Vagina (tissue), 2 donors: ENCODE data around the gene TMEM163. TPM values are rescaled to one million over a fixed set of nuclear protein-coding genes. Genes with fewer than 3 reads are reported as not detected.

ENCODE experiments used
- DNase-seq, 2 donors: peaks; one replicate each; pipeline ENCODE4 v3.0.0-alpha.2; 2017; ENCODE audit errors: extremely low spot score in 2 of 2
- H3K27ac ChIP-seq: fragments of 200-600 bp; sonication (generic); one replicate; pipeline ENCODE4 v1.5.1; 2019
- H3K27me3 ChIP-seq: fragments of 200-600 bp; sonication (generic); one replicate; pipeline ENCODE4 v1.5.1; 2019
- H3K36me3 ChIP-seq, 2 donors: fragments of 200-600 bp; sonication (generic); one replicate each; pipeline ENCODE4 v1.5.1; 2017 to 2019
- H3K4me1 ChIP-seq: fragments of 200-600 bp; sonication (generic); one replicate; pipeline ENCODE4 v1.5.1; 2019
- H3K4me3 ChIP-seq, 2 donors: fragments of 200-600 bp; sonication (generic); 1 replicate in 1 of 2; 2 replicates in 1 of 2; pipeline ENCODE4 v1.5.1; 2016 to 2019
- H3K9me3 ChIP-seq: fragments of 200-600 bp; sonication (generic); one replicate; pipeline ENCODE4 v1.5.1; 2019
- CTCF ChIP-seq, 3 experiments: fragments of 450-650 bp in 2 of 3; fragments of 200-600 bp in 1 of 3; sonication (generic) in 1 of 3; IDR thresholded peaks; one replicate each; pipeline ENCODE4 v1.5.1; 2017 to 2019; ENCODE audit warnings: antibody characterized with exemption in 3 of 3, mild to moderate bottlenecking in 2 of 3, moderate library complexity in 2 of 3
- POLR2A ChIP-seq, 2 donors: fragments of 450-650 bp; IDR thresholded peaks; one replicate each; pipeline ENCODE4 v1.6.1; 2017; ENCODE audit warnings: antibody characterized with exemption in 2 of 2, mild to moderate bottlenecking in 2 of 2, moderate library complexity in 2 of 2
- POLR2AphosphoS5 ChIP-seq, 2 donors: sonication (generic); formaldehyde crosslinking; IDR thresholded peaks; one replicate each; pipeline ENCODE4 v1.9.0; 2017; ENCODE audit warnings: antibody characterized with exemption in 2 of 2, mild to moderate bottlenecking in 2 of 2, low read depth in 1 of 2; ENCODE audit not compliant: insufficient read depth in 1 of 2
- intact Hi-C: fragments of 100-400 bp; cut with DNase I; formaldehyde crosslinking; loops from one replicate; pipeline ENCODE4 v1.15.1; 2023
- total RNA-seq: library from RNA; depleted of rRNA; stranded (reverse); fragments of >200 nt; gene quantifications from one replicate; pipeline ENCODE4 v1.2.3, GENCODE V29; 2016

TMEM163 gene
- total RNA-seq, 1 donor from 2014 or later = not detected

DNA sequence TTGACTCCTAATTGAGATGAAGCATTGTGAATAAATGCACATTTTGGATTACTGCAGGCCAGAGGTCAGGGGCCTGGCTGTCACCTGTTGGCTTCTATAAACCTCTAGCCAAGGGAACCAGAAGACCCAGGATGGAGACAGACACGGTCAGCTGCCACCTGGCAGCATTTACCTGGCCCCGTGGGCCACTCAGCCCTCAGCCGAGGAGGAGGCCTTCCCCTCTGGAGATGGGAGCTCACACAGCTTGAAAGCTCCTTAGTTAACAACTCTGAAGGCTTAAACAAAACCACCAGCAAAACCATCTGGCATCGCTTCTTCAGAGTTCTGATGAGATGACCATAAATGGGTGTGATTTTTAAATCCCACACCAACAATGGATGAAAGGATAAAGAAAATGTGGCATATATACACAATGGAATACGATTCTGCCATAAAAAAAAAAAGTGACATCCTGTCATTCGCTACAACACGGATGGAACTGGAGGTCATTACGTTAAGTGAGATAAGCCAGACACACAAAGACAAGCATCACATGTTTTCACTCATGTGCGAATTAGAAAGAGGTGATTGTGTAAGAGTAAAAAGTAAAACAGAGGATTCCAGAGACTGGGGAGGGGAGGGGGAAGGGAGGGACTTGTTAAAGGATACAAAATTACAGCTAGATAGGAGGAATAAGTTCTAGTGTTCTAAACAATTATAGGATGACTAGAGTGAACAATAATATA lies 218.4 kb downstream of the TMEM163 start:
- Histone ChIP-seq H3K27ac (no peak overlapping the region), H3K9me3 (no peaks in the 10 kb centered on the region), H3K27me3 (no peaks in the 10 kb centered on the region), H3K36me3 (no peaks in the 10 kb centered on the region), H3K4me3 (no peak overlapping the region), H3K4me1 (no peaks in the 10 kb centered on the region)
- no peak for TF ChIP-seq POLR2A (IDR thresholded peaks at IDR 0.05)
- no peak for TF ChIP-seq CTCF (IDR thresholded peaks at IDR 0.05)
- no peak for TF ChIP-seq POLR2AphosphoS5 (IDR thresholded peaks at IDR 0.05; ENCODE audit: insufficient read depth in 1 of 2, low read depth in 1 of 2)
- intact Hi-C loops = no loop called here
- DNase-seq = no peak

DNA sequence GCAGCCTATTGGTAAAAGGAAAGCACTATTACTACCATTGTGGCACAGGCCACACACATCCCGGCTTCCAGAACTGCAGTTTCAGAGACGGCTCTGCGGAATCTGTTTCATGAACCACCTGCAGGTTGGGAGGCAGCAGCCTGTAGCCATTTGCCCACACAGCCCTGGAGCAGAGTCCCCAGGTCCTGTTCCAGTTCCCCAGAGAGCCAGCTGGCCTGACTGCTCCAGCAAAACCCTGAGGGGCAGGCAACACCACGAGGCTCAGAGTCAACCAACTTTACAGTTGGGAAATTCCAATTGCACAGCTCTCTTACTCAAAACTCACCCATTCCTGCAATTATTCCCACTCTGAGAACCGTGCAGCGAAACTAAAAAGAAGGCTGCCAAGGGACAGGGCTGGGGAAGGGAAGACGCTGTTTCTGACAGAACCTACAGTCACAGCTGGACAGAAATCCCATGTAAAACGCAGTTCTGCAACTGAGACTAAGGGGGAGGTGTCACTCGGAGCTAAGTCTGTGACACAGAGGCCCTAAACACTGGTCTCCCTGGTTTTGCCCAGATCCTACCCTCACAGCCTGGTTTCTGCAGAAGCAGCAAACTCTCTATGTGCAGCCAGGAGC lies 219.4 kb downstream of the TMEM163 start:
- peak in 1 of 2 donors; percentile 82 for DNase-seq
- no peaks in the 10 kb centered on the region for H3K27me3 ChIP-seq
- intact Hi-C loops = no loop called here
- H3K4me3 ChIP-seq = no peak overlapping the region
- H3K27ac ChIP-seq = no peak overlapping the region
- no peaks in the 10 kb centered on the region for H3K9me3 ChIP-seq
- no peaks in the 10 kb centered on the region for H3K36me3 ChIP-seq
- H3K4me1 ChIP-seq = no peaks in the 10 kb centered on the region
- TF ChIP-seq CTCF (IDR thresholded peaks at IDR 0.05) (no peak), POLR2A (IDR thresholded peaks at IDR 0.05) (no peak), POLR2AphosphoS5 (IDR thresholded peaks at IDR 0.05; ENCODE audit: insufficient read depth in 1 of 2, low read depth in 1 of 2) (no peak)

GRCh38 chr2:134498654-134499053 lies 220.1 kb downstream of the TMEM163 start:
- H3K27me3 ChIP-seq = no peaks in the 10 kb centered on the region
- no peaks in the 10 kb centered on the region for H3K9me3 ChIP-seq
- no peaks in the 10 kb centered on the region for H3K36me3 ChIP-seq
- TF ChIP-seq CTCF (IDR thresholded peaks at IDR 0.05) (no peak), POLR2AphosphoS5 (IDR thresholded peaks at IDR 0.05; ENCODE audit: insufficient read depth in 1 of 2, low read depth in 1 of 2) (no peak), POLR2A (IDR thresholded peaks at IDR 0.05) (no peak)
- no peak overlapping the region for H3K4me3 ChIP-seq
- DNase-seq = peak in 1 of 2 donors; percentile 77
- intact Hi-C loops = no loop called here
- no peak overlapping the region for H3K27ac ChIP-seq
- H3K4me1 ChIP-seq = no peaks in the 10 kb centered on the region

DNA sequence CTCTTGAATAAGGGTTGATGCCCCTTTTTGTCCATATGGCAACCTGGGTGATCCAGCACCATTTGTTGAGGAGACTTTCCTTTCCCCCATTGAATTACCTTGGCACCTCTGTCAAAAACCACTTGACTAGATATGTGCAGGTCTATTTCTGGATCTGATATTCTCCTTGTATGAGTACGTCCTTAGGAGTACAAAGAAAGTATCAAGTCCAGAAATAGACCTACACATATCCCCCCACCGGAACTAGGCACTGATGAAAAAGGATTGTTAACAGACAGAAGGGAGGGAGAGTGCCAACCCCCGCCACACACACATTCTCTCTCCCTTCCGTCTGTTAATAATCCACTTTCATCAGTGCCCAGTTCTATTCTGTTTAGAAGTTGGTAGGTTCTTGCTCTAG lies 225.0 kb downstream of the TMEM163 start:
- intact Hi-C loops = no loop called here

More for the DNA sequence above, 225.0 kb downstream of the TMEM163 start:
- no peaks in the 10 kb centered on the region for H3K4me1 ChIP-seq
- H3K9me3 ChIP-seq = no peaks in the 10 kb centered on the region
- no peak overlapping the region for H3K4me3 ChIP-seq
- H3K36me3 ChIP-seq = no peaks in the 10 kb centered on the region
- DNase-seq = no peak
- no peaks in the 10 kb centered on the region for H3K27me3 ChIP-seq
- no peak overlapping the region for H3K27ac ChIP-seq
- TF ChIP-seq POLR2A (IDR thresholded peaks at IDR 0.05) (no peak), CTCF (IDR thresholded peaks at IDR 0.05) (no peak), POLR2AphosphoS5 (IDR thresholded peaks at IDR 0.05; ENCODE audit: insufficient read depth in 1 of 2, low read depth in 1 of 2) (no peak)
